Ovary (tissue), 3 donors: ENCODE results near the gene CSGALNACT2.

Experiments
- EP300 ChIP-seq: sonication (generic); formaldehyde crosslinking; IDR thresholded peaks from one replicate; pipeline ENCODE4 v1.6.1; 2017; ENCODE audit warnings: antibody characterized with exemption
- TF ChIP-seq, protein P1 (sequence below), 3 donors: fragments of 450-650 bp in 2 of 3; fragments of 200-600 bp in 1 of 3; IDR thresholded peaks; one replicate each; pipeline versions ENCODE4 v1.5.1 to v1.8.0; 2016 to 2022; ENCODE audit warnings: antibody characterized with exemption in 3 of 3, mild to moderate bottlenecking in 1 of 3
- donor health status: DM: no; HTN: no; CAD: no.

DNA sequence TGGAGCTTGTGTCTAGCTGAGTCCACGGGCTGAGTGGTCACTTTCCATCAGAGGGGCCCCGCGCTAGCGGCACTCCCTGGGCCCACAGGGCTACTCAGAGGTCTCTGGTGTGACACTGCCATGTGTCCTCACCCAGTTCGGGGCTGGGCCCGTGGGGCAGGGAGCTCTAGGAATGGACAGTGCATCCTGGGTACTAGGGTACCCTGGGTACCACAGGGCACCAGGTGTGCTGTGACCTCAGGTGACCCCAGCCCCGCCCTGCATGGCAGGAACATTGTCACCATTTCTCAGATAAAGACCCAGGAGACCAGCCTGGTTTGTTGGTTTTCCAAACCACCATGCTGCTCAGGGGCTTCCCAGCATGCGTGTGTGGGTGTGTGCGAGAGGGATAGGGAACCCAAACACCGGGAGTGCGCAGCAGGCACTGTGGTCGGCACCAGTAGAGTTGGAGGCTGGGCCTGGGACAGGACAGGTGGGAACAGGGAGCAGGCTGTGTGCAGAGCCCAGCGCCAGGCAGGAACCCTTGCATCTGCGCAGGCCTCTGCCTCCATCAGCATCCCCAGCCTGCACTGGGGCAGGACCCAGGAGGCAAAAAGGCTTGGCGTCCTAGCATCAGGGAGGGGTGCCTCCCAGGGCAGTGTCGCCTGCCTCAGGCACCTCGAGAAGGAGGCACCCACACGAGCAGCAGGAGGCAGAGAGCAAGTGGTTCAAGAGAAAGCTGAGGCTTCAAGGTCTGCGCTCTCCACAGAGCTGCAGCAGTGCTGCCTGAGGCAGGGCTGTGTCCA lies 19.4 kb upstream of the CSGALNACT2 start:
- TF ChIP-seq, protein P1, sequence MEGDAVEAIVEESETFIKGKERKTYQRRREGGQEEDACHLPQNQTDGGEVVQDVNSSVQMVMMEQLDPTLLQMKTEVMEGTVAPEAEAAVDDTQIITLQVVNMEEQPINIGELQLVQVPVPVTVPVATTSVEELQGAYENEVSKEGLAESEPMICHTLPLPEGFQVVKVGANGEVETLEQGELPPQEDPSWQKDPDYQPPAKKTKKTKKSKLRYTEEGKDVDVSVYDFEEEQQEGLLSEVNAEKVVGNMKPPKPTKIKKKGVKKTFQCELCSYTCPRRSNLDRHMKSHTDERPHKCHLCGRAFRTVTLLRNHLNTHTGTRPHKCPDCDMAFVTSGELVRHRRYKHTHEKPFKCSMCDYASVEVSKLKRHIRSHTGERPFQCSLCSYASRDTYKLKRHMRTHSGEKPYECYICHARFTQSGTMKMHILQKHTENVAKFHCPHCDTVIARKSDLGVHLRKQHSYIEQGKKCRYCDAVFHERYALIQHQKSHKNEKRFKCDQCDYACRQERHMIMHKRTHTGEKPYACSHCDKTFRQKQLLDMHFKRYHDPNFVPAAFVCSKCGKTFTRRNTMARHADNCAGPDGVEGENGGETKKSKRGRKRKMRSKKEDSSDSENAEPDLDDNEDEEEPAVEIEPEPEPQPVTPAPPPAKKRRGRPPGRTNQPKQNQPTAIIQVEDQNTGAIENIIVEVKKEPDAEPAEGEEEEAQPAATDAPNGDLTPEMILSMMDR (IDR thresholded peaks at IDR 0.05) = no peak
- no peak for TF ChIP-seq EP300
